H1 (cell line): ENCODE data around the gene UBE3B. TPM values are rescaled to one million over a fixed set of nuclear protein-coding genes. Genes with fewer than 3 reads are reported as not detected.

ENCODE experiments used
- CTCF ChIA-PET: fragments of 300-600 bp; sonication (Branson Sonifier 250); formaldehyde crosslinking; loops from one replicate; lab custom pipeline; 2021; ENCODE audit not compliant: partially characterized antibody; lab: Charles Lee
- POLR2A ChIA-PET: fragments of 300-600 bp; sonication (Branson Sonifier 250); formaldehyde crosslinking; loops from one replicate; lab custom pipeline; 2021; ENCODE audit warnings: inconsistent platforms; ENCODE audit not compliant: partially characterized antibody; lab: Charles Lee
- DNase-seq, 2 experiments: peaks; one replicate each; pipeline versions ENCODE4 v3.0.0 to v3.0.0-alpha.2; 2010 to 2022; ENCODE audit warnings: low spot score in 2 of 2, low read depth in 1 of 2, mixed read lengths in 1 of 2
- FAIRE-seq: peaks from 2 replicates; lab custom pipeline; 2011; peaks lifted over from hg19 to GRCh38; lab: Jason Lieb, UNC
- H2AFZ ChIP-seq: 2 replicates; pipeline ENCODE4 v1.8.1; 2012; ENCODE audit warnings: low read length, inconsistent platforms
- H2AK5ac ChIP-seq: 2 replicates; pipeline ENCODE4 v1.6.1; 2013; ENCODE audit warnings: low read depth, low read length
- H2BK120ac ChIP-seq: replicated peaks from 2 replicates; pipeline ENCODE3; 2013; ENCODE audit warnings: low read depth, low read length, inconsistent platforms
- H2BK12ac ChIP-seq: 2 replicates; pipeline ENCODE4 v1.6.1; 2013; ENCODE audit warnings: low read depth, low read length
- H2BK15ac ChIP-seq: 2 replicates; pipeline ENCODE4 v1.6.1; 2013; ENCODE audit warnings: low read length
- H2BK20ac ChIP-seq: 2 replicates; pipeline ENCODE4 v1.6.1; 2013; ENCODE audit warnings: low read length
- H2BK5ac ChIP-seq: 2 replicates; pipeline ENCODE4 v1.6.1; 2013; ENCODE audit warnings: low read depth, low read length
- H3K14ac ChIP-seq: 2 replicates; pipeline ENCODE4 v1.6.1; 2013; ENCODE audit warnings: inconsistent platforms; ENCODE audit not compliant: insufficient read length
- H3K18ac ChIP-seq: 2 replicates; pipeline ENCODE4 v1.6.1; 2013; ENCODE audit warnings: low read length; ENCODE audit errors: extremely low read depth
- H3K23ac ChIP-seq: 2 replicates; pipeline ENCODE4 v1.6.1; 2013; ENCODE audit warnings: inconsistent platforms; ENCODE audit not compliant: insufficient read length
- H3K23me2 ChIP-seq: 2 replicates; pipeline ENCODE4 v1.6.1; 2013; ENCODE audit warnings: low read depth, low read length
- H3K27ac ChIP-seq: 2 replicates; pipeline ENCODE4 v1.6.1; 2011; ENCODE audit warnings: low read depth, low read length, inconsistent platforms
- H3K27me3 ChIP-seq, 4 experiments: replicated peaks in 1 of 4; 1 replicate in 1 of 4; 2 replicates in 3 of 4; pipeline versions ENCODE4 v1.6.1 to v1.8.1; 2011 to 2013; ENCODE audit warnings: low read length in 3 of 4, mild to moderate bottlenecking in 3 of 4, inconsistent platforms in 2 of 4, mixed read lengths in 2 of 4, moderate library complexity in 1 of 4; ENCODE audit not compliant: control insufficient read depth in 3 of 4, insufficient read depth in 3 of 4; ENCODE audit errors: extremely low read depth in 1 of 4
- H3K36me3 ChIP-seq, 4 experiments: 2 replicates each; pipeline versions ENCODE4 v1.6.1 to v1.8.1; 2011 to 2013; ENCODE audit warnings: mild to moderate bottlenecking in 4 of 4, low read length in 3 of 4, moderate library complexity in 2 of 4, control low read depth in 1 of 4, inconsistent platforms in 1 of 4; ENCODE audit not compliant: insufficient read depth in 4 of 4, control insufficient read depth in 2 of 4
- H3K4ac ChIP-seq: replicated peaks from 2 replicates; pipeline ENCODE3; 2013; ENCODE audit warnings: low read length, low read depth, mixed read lengths, inconsistent platforms; ENCODE audit not compliant: insufficient read length
- H3K4me1 ChIP-seq, 4 experiments: replicated peaks in 1 of 4; 1 replicate in 1 of 4; 2 replicates in 3 of 4; pipeline versions ENCODE4 v1.6.1 to v1.8.1; 2011 to 2013; ENCODE audit warnings: low read length in 3 of 4, inconsistent platforms in 2 of 4, mixed read lengths in 1 of 4; ENCODE audit not compliant: insufficient read depth in 4 of 4, control insufficient read depth in 3 of 4
- H3K4me2 ChIP-seq, 2 experiments: 2 replicates each; pipeline versions ENCODE4 v1.6.1 to v1.8.1; 2011 to 2013; ENCODE audit warnings: low read depth in 2 of 2, low read length in 2 of 2, control low read depth in 1 of 2, inconsistent platforms in 1 of 2, mild to moderate bottlenecking in 1 of 2; ENCODE audit not compliant: insufficient read depth in 1 of 2
- H3K4me3 ChIP-seq, 4 experiments: fragments of 200-600, 300-600 bp in 1 of 4; sonication (generic), shearing (Covaris generic), sonication (Bioruptor Twin) in 1 of 4; 2 replicates each; pipeline versions ENCODE4 v1.5.1 to v1.8.1; 2011 to 2016; ENCODE audit warnings: low read length in 4 of 4, low read depth in 3 of 4, control low read depth in 2 of 4, inconsistent platforms in 2 of 4, mild to moderate bottlenecking in 2 of 4, mixed read lengths in 1 of 4, moderate library complexity in 1 of 4; ENCODE audit not compliant: insufficient read depth in 2 of 4; ENCODE audit errors: extremely low read depth in 1 of 4
- H3K56ac ChIP-seq: replicated peaks from 2 replicates; pipeline ENCODE3; 2013; ENCODE audit warnings: low read depth, mild to moderate bottlenecking, mixed read lengths, low read length, inconsistent platforms; ENCODE audit not compliant: insufficient read length
- H3K79me1 ChIP-seq: 2 replicates; pipeline ENCODE4 v1.6.1; 2013; ENCODE audit warnings: low read depth, low read length, control low read depth
- H3K79me2 ChIP-seq, 2 experiments: 2 replicates each; pipeline versions ENCODE4 v1.6.1 to v1.8.1; 2012 to 2013; ENCODE audit warnings: low read length in 2 of 2, mild to moderate bottlenecking in 2 of 2, inconsistent platforms in 1 of 2; ENCODE audit not compliant: insufficient read depth in 2 of 2, control insufficient read depth in 1 of 2
- H3K9ac ChIP-seq, 4 experiments: replicated peaks in 1 of 4; 1 replicate in 1 of 4; 2 replicates in 3 of 4; pipeline versions ENCODE4 v1.6.1 to v1.8.1; 2011 to 2013; ENCODE audit warnings: low read depth in 3 of 4, low read length in 3 of 4, control low read depth in 2 of 4, mild to moderate bottlenecking in 2 of 4, moderate library complexity in 2 of 4, inconsistent platforms in 1 of 4; ENCODE audit errors: extremely low read depth in 1 of 4
- H3K9me3 ChIP-seq, 2 experiments: 2 replicates each; pipeline versions ENCODE4 v1.6.1 to v1.8.1; 2012 to 2013; ENCODE audit warnings: mild to moderate bottlenecking in 2 of 2, moderate library complexity in 2 of 2, control low read depth in 1 of 2, inconsistent platforms in 1 of 2, low read depth in 1 of 2, low read length in 1 of 2, mixed read lengths in 1 of 2; ENCODE audit not compliant: insufficient read depth in 2 of 2
- H4K20me1 ChIP-seq, 2 experiments: replicated peaks in 1 of 2; 2 replicates each; pipeline versions ENCODE3 to v1.8.1; 2011 to 2013; ENCODE audit warnings: inconsistent platforms in 2 of 2, low read length in 2 of 2, mild to moderate bottlenecking in 1 of 2; ENCODE audit not compliant: insufficient read depth in 2 of 2, control insufficient read depth in 1 of 2
- H4K5ac ChIP-seq: 2 replicates; pipeline ENCODE4 v1.6.1; 2013; ENCODE audit warnings: low read length, low read depth, mixed read lengths, inconsistent platforms; ENCODE audit not compliant: insufficient read length
- H4K8ac ChIP-seq: 2 replicates; pipeline ENCODE4 v1.8.0; 2013; ENCODE audit warnings: mild to moderate bottlenecking, moderate library complexity, low read length, inconsistent platforms; ENCODE audit not compliant: insufficient read depth; ENCODE audit errors: extremely low read depth
- H4K91ac ChIP-seq: replicated peaks from 2 replicates; pipeline ENCODE3; 2013; ENCODE audit warnings: low read length, mixed read lengths, inconsistent platforms; ENCODE audit not compliant: insufficient read length
- CHD2 ChIP-seq: IDR thresholded peaks from 2 replicates; pipeline ENCODE4 v1.6.1; 2012; ENCODE audit warnings: low read length, improper control_type of control experiment
- KDM4A ChIP-seq: IDR thresholded peaks from one replicate; pipeline ENCODE4 v1.7.1; 2012; ENCODE audit warnings: low read depth, mild to moderate bottlenecking, moderate library complexity, low read length, inconsistent platforms; ENCODE audit not compliant: severe bottlenecking
- YY1 ChIP-seq: IDR thresholded peaks from 2 replicates; pipeline ENCODE4 v1.6.1; 2011; ENCODE audit warnings: low read depth, mild to moderate bottlenecking, low read length
- WGBS, 2 experiments: shearing (Covaris generic) in 1 of 2; methylation state at CpG; one replicate each; pipeline versions ENCODE4 v1.1.6 to v1.1.7; 2013 to 2015; ENCODE audit warnings: low lambda C conversion rate in 2 of 2, mixed read lengths in 2 of 2, inconsistent platforms in 1 of 2, low coverage in 1 of 2, missing lambda C conversion rate in 1 of 2; ENCODE audit not compliant: insufficient replicate concordance in 2 of 2, insufficient coverage in 1 of 2, insufficient read length in 1 of 2; ENCODE audit errors: extremely low coverage in 1 of 2, missing lambda C conversion rate in 1 of 2; 5-methylcytosine and 5-hydroxymethylcytosine counted together
- polyA plus RNA-seq, 7 experiments: library from polyadenylated mRNA; depleted of rRNA in 3 of 7; stranded (reverse) in 5 of 7; unstranded in 2 of 7; fragments of >200 nt in 5 of 7; fragments of 200-250 nt in 2 of 7; gene quantifications; 1 replicate in 5 of 7; 2 replicates in 1 of 7; 4 replicates in 1 of 7; pipeline versions ENCODE4 v1.2.1 to v1.2.3, GENCODE V29; 2011 to 2013; ENCODE audit warnings: missing spikeins in 2 of 7, mixed read lengths in 2 of 7
- total RNA-seq: library from RNA; stranded (reverse); fragmentation: NEBNext Ultra II Directional; extraction: Animal tissue kit (Norgen Biotek cat#: 25700); gene quantifications from 2 replicates; pipeline ENCODE4 v1.2.1, GENCODE V29; 2021

The UBE3B gene
- total and polyA plus RNA-seq, 2 of the 8 experiments (the other 6 are each of a cell fraction or from before 2014, with no cell fraction given), result 14.0 to 21.1 TPM

DNA sequence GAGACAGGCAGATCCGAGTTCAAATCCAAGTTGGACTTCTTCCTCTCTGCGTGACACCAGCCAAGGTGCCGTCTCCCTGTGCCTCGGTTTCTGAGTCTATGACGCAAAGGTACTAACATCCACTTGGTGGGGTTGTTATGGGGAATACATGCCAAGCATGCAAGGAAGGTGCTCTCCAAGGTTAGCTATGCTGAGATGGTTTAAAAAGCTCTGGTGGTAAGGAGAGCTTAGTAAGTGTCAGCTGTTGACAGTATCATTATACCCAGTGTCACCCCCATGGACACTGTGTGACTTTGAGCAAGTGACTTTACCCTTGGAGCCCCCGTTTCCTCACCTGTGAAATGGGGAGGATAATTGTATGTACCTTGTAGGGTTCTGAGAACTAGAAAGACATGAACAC lies 73.7 kb downstream of the UBE3B start:
- H3K18ac ChIP-seq, result no peak overlapping the region
- H2BK15ac ChIP-seq, result no peak overlapping the region
- H3K36me3 ChIP-seq, result no peaks in the 10 kb centered on the region
- no peak overlapping the region for H3K56ac ChIP-seq
- H3K14ac ChIP-seq, result no peak overlapping the region
- H3K79me2 ChIP-seq, result no peaks in the 10 kb centered on the region
- H3K23ac ChIP-seq, result no peak overlapping the region
- H3K9ac ChIP-seq, result no peak overlapping the region
- H2BK5ac ChIP-seq, result no peak overlapping the region
- H3K4me2 ChIP-seq, result no peak overlapping the region
- no peak for FAIRE-seq
- peaks cover 0 to 4% (median 0%) of the 10 kb centered on the region in 4 experiments; a peak in 2 of 7 replicates for H3K4me1 ChIP-seq
- H3K4ac ChIP-seq, result no peak overlapping the region
- no peaks in the 10 kb centered on the region for H3K9me3 ChIP-seq
- no peak overlapping the region for H2BK12ac ChIP-seq
- CTCF ChIA-PET, result interaction anchor here (0.7 to 4.9 kb wide), 4 partner anchors 11 to 70 kb away, joined by 3 to 25 read pairs (median 4); no protein-coding TSS in a partner anchor
- H2BK120ac ChIP-seq, result no peak overlapping the region
- H2AK5ac ChIP-seq, result no peak overlapping the region
- no peaks in the 10 kb centered on the region for H3K79me1 ChIP-seq
- POLR2A ChIA-PET, result interaction anchor here (1.2 to 2.9 kb wide), 3 partner anchors 10 to 22 kb away, joined by 4 to 13 read pairs (median 6); partner anchors contain the start of genes MMAB and MVK
- no peak overlapping the region for H3K27ac ChIP-seq
- H2BK20ac ChIP-seq, result no peak overlapping the region
- no peak overlapping the region for H4K91ac ChIP-seq
- TF ChIP-seq CHD2 (no peak), KDM4A (no peak), YY1 (no peak)
- no peaks in the 10 kb centered on the region for H3K23me2 ChIP-seq
- H4K8ac ChIP-seq, result no peak overlapping the region
- no peak overlapping the region for H4K5ac ChIP-seq
- 78% methylated on average over 6 of the region's 6 CpGs; no CpG with 5 or more reads in 1 of the 2 experiments for WGBS, 2 experiments
- peaks cover 2% of the 10 kb centered on the region in 2 experiments for H4K20me1 ChIP-seq
- no peak for DNase-seq
- no peaks in the 10 kb centered on the region; a peak in 3 of 7 replicates for H3K27me3 ChIP-seq
- no peak overlapping the region for H2AFZ ChIP-seq
- no peak overlapping the region for H3K4me3 ChIP-seq
